Thyroid gland (tissue), 4 donors: ENCODE measurements around the gene FZD2.

Experiments
- CTCF ChIP-seq, 6 experiments: fragments of 200-600 bp in 3 of 6; fragments of 450-650 bp in 3 of 6; sonication (generic) in 3 of 6; IDR thresholded peaks; one replicate each; pipeline ENCODE4 v1.5.1; 2016 to 2019; ENCODE audit warnings: antibody characterized with exemption in 6 of 6, mild to moderate bottlenecking in 2 of 6, inconsistent platforms in 1 of 6, moderate library complexity in 1 of 6
- POLR2A ChIP-seq, 2 donors: fragments of 450-650 bp; IDR thresholded peaks; one replicate each; pipeline ENCODE4 v1.6.1; 2017; ENCODE audit warnings: antibody characterized with exemption in 2 of 2, mild to moderate bottlenecking in 2 of 2, moderate library complexity in 1 of 2

GRCh38 chr17:44559634-44560554 lies 2.6 kb downstream of the FZD2 start:
- TF ChIP-seq CTCF (IDR thresholded peaks at IDR 0.05), result no peak
- TF ChIP-seq POLR2A (IDR thresholded peaks at IDR 0.05), result no peak
